ENCODE data around the gene CERS6.

DNA sequence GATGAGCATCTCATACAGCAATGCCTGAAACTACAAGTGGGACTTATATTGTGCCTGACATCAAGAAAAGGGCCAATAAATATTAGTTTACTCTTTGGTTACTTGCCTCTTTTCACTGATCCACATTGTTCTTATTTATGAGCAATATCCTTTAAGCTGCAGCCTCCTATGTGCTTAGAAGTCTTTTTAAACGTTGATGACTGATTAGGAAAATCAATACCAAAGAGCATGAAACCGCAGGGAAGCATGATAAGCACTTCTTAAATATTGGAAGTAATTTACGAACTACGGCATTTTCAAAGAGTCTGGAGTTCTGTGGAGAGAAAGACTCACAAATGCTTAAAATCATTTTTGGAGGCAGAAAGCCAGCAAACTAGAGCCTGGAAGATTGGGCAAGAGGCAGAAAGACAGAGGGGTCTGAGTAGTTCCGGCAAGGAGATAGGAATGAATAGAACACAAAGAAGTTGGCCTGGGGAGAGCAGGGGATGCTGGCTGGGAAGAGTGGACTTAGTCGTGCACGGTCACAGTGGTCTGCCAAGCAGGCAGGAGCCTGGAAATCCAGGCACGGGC is 223.8 kb downstream of the CERS6 start:
- TF ChIP-seq, protein P1, sequence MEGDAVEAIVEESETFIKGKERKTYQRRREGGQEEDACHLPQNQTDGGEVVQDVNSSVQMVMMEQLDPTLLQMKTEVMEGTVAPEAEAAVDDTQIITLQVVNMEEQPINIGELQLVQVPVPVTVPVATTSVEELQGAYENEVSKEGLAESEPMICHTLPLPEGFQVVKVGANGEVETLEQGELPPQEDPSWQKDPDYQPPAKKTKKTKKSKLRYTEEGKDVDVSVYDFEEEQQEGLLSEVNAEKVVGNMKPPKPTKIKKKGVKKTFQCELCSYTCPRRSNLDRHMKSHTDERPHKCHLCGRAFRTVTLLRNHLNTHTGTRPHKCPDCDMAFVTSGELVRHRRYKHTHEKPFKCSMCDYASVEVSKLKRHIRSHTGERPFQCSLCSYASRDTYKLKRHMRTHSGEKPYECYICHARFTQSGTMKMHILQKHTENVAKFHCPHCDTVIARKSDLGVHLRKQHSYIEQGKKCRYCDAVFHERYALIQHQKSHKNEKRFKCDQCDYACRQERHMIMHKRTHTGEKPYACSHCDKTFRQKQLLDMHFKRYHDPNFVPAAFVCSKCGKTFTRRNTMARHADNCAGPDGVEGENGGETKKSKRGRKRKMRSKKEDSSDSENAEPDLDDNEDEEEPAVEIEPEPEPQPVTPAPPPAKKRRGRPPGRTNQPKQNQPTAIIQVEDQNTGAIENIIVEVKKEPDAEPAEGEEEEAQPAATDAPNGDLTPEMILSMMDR (IDR thresholded peaks at IDR 0.05) = no peak
- TF ChIP-seq POLR2A (IDR thresholded peaks at IDR 0.05; ENCODE audit: low read depth) (no peak), POLR2AphosphoS5 (IDR thresholded peaks at IDR 0.05) (no peak), EP300 (IDR thresholded peaks at IDR 0.05) (no peak)

Data from esophagus muscularis mucosa (tissue), 4 donors.